SK-N-SH treated with all-trans-retinoic acid at 6 μM for 48 hours (cell line): ENCODE measurements around the gene SOX8.

Experiments used
- PPARA ChIP-seq: fragments of 250-450 bp; sonication (Bioruptor Pico); IDR thresholded peaks from 2 replicates; pipeline ENCODE4 v1.5.0; 2020; ENCODE audit warnings: mild to moderate bottlenecking, borderline replicate concordance
- TCF4 ChIP-seq: fragments of 250-450 bp; sonication (Bioruptor Pico); IDR thresholded peaks from 2 replicates; pipeline ENCODE4 v1.8.0; 2021; ENCODE audit warnings: mild to moderate bottlenecking, moderate library complexity, borderline replicate concordance
- ZFP3 ChIP-seq: fragments of 250-450 bp; sonication (Bioruptor Pico); IDR thresholded peaks from 2 replicates; pipeline ENCODE4 v1.5.0; 2020; ENCODE audit warnings: mild to moderate bottlenecking, moderate library complexity
- ZNF565 ChIP-seq: fragments of 450-650 bp; formaldehyde crosslinking; conservative IDR thresholded peaks from 2 replicates; pipeline ENCODE4 v1.5.0; 2020; ENCODE audit warnings: low read depth, mild to moderate bottlenecking, moderate library complexity
- TF ChIP-seq, protein P1 (sequence below): fragments of 250-450 bp; sonication (Bioruptor Pico); IDR thresholded peaks from 2 replicates; pipeline ENCODE4 v1.5.1; 2020; ENCODE audit warnings: low read depth, mild to moderate bottlenecking, moderate library complexity
- TF ChIP-seq, protein P2 (sequence below): fragments of 250-450 bp; sonication (Bioruptor Pico); IDR thresholded peaks from 2 replicates; pipeline ENCODE4 v1.5.1; 2021; ENCODE audit warnings: mild to moderate bottlenecking, moderate library complexity
- TF ChIP-seq, protein P3 (sequence below): fragments of 250-450 bp; sonication (Bioruptor Pico); IDR thresholded peaks from 2 replicates; pipeline ENCODE4 v1.5.0; 2020; ENCODE audit warnings: mild to moderate bottlenecking, moderate library complexity

- TF ChIP-seq PPARA (CRISPR knock-in tag) (no peak), ZFP3 (no peak), ZNF565 (CRISPR knock-in tag) (no peak), TCF4 (CRISPR knock-in tag) (no peak)
- TF ChIP-seq, protein P1, sequence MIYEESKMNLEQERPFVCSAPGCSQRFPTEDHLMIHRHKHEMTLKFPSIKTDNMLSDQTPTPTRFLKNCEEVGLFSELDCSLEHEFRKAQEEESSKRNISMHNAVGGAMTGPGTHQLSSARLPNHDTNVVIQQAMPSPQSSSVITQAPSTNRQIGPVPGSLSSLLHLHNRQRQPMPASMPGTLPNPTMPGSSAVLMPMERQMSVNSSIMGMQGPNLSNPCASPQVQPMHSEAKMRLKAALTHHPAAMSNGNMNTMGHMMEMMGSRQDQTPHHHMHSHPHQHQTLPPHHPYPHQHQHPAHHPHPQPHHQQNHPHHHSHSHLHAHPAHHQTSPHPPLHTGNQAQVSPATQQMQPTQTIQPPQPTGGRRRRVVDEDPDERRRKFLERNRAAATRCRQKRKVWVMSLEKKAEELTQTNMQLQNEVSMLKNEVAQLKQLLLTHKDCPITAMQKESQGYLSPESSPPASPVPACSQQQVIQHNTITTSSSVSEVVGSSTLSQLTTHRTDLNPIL (CRISPR knock-in tag): no peak
- TF ChIP-seq, protein P2, sequence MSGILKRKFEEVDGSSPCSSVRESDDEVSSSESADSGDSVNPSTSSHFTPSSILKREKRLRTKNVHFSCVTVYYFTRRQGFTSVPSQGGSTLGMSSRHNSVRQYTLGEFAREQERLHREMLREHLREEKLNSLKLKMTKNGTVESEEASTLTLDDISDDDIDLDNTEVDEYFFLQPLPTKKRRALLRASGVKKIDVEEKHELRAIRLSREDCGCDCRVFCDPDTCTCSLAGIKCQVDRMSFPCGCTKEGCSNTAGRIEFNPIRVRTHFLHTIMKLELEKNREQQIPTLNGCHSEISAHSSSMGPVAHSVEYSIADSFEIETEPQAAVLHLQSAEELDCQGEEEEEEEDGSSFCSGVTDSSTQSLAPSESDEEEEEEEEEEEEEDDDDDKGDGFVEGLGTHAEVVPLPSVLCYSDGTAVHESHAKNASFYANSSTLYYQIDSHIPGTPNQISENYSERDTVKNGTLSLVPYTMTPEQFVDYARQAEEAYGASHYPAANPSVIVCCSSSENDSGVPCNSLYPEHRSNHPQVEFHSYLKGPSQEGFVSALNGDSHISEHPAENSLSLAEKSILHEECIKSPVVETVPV (CRISPR knock-in tag): no peak
- TF ChIP-seq, protein P3, sequence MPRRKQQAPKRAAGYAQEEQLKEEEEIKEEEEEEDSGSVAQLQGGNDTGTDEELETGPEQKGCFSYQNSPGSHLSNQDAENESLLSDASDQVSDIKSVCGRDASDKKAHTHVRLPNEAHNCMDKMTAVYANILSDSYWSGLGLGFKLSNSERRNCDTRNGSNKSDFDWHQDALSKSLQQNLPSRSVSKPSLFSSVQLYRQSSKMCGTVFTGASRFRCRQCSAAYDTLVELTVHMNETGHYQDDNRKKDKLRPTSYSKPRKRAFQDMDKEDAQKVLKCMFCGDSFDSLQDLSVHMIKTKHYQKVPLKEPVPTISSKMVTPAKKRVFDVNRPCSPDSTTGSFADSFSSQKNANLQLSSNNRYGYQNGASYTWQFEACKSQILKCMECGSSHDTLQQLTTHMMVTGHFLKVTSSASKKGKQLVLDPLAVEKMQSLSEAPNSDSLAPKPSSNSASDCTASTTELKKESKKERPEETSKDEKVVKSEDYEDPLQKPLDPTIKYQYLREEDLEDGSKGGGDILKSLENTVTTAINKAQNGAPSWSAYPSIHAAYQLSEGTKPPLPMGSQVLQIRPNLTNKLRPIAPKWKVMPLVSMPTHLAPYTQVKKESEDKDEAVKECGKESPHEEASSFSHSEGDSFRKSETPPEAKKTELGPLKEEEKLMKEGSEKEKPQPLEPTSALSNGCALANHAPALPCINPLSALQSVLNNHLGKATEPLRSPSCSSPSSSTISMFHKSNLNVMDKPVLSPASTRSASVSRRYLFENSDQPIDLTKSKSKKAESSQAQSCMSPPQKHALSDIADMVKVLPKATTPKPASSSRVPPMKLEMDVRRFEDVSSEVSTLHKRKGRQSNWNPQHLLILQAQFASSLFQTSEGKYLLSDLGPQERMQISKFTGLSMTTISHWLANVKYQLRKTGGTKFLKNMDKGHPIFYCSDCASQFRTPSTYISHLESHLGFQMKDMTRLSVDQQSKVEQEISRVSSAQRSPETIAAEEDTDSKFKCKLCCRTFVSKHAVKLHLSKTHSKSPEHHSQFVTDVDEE: no peak
Measured at GRCh38 chr16:990516-991291, 9.1 kb downstream of the SOX8 start.
